OCI-LY1 (cell line): ENCODE measurements around the gene ZC3H15.

Experiments used
- CTCF ChIP-seq: fragments of 200-600 bp; sonication (generic), shearing (Covaris generic); IDR thresholded peaks from 2 replicates; pipeline ENCODE4 v1.5.1; 2017; ENCODE audit warnings: mild to moderate bottlenecking, antibody characterized with exemption, low read length, moderate library complexity, mixed read lengths
- EZH2 ChIP-seq: fragments of 200-600 bp; sonication (generic), shearing (Covaris generic); IDR thresholded peaks from 2 replicates; pipeline ENCODE4 v1.8.0; 2017; ENCODE audit warnings: borderline replicate concordance, mixed run types, mild to moderate bottlenecking, antibody characterized with exemption, low read length, moderate library complexity, mixed read lengths

GRCh38 chr2:186531257-186531775, 45.3 kb downstream of the ZC3H15 start:
- TF ChIP-seq CTCF (no peak), EZH2 (no peak)
